PFSK-1 (cell line): Measurements from ENCODE around the gene WBP1L.
A peak's percentile ranks its signal among the peaks of the same experiment; 100 is the strongest.

ENCODE experiments used
- FOXP2 ChIP-seq: optimal IDR thresholded peaks from 2 replicates; pipeline ENCODE3; 2011; ENCODE audit warnings: borderline replicate concordance, control low read depth, inconsistent platforms; ENCODE audit not compliant: insufficient read depth; ENCODE audit errors: extremely low read length, extremely low read depth
- POLR2AphosphoS5 ChIP-seq: IDR thresholded peaks from 2 replicates; pipeline ENCODE4 v1.6.1; 2012; ENCODE audit warnings: low read depth, mild to moderate bottlenecking, control low read depth, low read length, moderate library complexity
- SIN3A ChIP-seq: IDR thresholded peaks from 2 replicates; pipeline ENCODE4 v1.6.1; 2012; ENCODE audit warnings: mild to moderate bottlenecking, low read length, moderate library complexity, borderline replicate concordance; ENCODE audit not compliant: insufficient read depth
- TAF1 ChIP-seq: IDR thresholded peaks from 2 replicates; pipeline ENCODE4 v1.6.1; 2012; ENCODE audit warnings: low read length, control low read depth, borderline replicate concordance; ENCODE audit not compliant: insufficient read depth
- TF ChIP-seq, protein P1 (sequence below), 2 experiments: IDR thresholded peaks; 2 replicates each; pipeline versions ENCODE4 v1.6.1 to v1.8.0; 2011 to 2012; ENCODE audit warnings: low read depth in 2 of 2, low read length in 2 of 2, control low read depth in 1 of 2, inconsistent platforms in 1 of 2, mild to moderate bottlenecking in 1 of 2, moderate library complexity in 1 of 2; ENCODE audit not compliant: insufficient read depth in 1 of 2

Gene WBP1L

GRCh38 chr10:102801496-102801895, 57.7 kb downstream of the WBP1L start:
- no peak for TF ChIP-seq FOXP2
- TF ChIP-seq POLR2AphosphoS5, result no peak
- TF ChIP-seq SIN3A, result no peak
- TF ChIP-seq, protein P1, sequence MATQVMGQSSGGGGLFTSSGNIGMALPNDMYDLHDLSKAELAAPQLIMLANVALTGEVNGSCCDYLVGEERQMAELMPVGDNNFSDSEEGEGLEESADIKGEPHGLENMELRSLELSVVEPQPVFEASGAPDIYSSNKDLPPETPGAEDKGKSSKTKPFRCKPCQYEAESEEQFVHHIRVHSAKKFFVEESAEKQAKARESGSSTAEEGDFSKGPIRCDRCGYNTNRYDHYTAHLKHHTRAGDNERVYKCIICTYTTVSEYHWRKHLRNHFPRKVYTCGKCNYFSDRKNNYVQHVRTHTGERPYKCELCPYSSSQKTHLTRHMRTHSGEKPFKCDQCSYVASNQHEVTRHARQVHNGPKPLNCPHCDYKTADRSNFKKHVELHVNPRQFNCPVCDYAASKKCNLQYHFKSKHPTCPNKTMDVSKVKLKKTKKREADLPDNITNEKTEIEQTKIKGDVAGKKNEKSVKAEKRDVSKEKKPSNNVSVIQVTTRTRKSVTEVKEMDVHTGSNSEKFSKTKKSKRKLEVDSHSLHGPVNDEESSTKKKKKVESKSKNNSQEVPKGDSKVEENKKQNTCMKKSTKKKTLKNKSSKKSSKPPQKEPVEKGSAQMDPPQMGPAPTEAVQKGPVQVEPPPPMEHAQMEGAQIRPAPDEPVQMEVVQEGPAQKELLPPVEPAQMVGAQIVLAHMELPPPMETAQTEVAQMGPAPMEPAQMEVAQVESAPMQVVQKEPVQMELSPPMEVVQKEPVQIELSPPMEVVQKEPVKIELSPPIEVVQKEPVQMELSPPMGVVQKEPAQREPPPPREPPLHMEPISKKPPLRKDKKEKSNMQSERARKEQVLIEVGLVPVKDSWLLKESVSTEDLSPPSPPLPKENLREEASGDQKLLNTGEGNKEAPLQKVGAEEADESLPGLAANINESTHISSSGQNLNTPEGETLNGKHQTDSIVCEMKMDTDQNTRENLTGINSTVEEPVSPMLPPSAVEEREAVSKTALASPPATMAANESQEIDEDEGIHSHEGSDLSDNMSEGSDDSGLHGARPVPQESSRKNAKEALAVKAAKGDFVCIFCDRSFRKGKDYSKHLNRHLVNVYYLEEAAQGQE (IDR thresholded peaks at IDR 0.05; ENCODE audit: insufficient read depth in 1 of 2, low read depth in 2 of 2, low read length in 2 of 2), result no peak
- TF ChIP-seq TAF1, result no peak

DNA sequence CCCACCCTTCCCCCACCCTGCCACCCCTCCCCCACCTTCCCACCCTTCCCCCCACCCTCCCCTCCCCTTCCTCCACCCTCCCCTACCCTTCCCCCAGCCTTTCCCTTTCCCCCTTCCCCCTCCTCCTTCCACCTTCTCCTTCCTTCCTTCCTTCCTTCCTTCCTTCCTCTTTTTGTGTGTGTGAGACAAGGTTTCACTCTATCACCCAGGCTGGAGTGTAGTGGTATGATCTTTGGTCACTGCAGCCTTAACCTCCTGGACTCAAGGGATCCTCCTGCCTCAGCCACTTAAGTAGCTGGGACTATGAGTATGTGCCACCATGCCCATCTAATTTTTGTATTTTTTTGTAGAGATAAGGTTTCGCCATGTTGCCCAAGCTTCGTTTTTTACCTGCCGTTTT, 58.2 kb downstream of the WBP1L start:
- no peak for TF ChIP-seq FOXP2
- TF ChIP-seq, protein P1 (IDR thresholded peaks at IDR 0.05; ENCODE audit: insufficient read depth in 1 of 2, low read depth in 2 of 2, low read length in 2 of 2), result 0 out of 4 replicates have a peak, but pooled peaks of 1 of the 2 experiments have one; percentile 15

- TF ChIP-seq POLR2AphosphoS5, result no peak
- TF ChIP-seq SIN3A, result peak; percentile 72; the same call in 1 of the 2 replicates
Observed at GRCh38 chr10:102802920-102803534, 59.3 kb downstream of the WBP1L start.

GRCh38 chr10:102804382-102805055, 60.8 kb downstream of the WBP1L start:
- TF ChIP-seq, protein P1 (IDR thresholded peaks at IDR 0.05; ENCODE audit: insufficient read depth in 1 of 2, low read depth in 2 of 2, low read length in 2 of 2), result no peak
- no peak for TF ChIP-seq SIN3A
- no peak for TF ChIP-seq TAF1
- TF ChIP-seq FOXP2, result no peak
- TF ChIP-seq POLR2AphosphoS5, result no peak

GRCh38 chr10:102808380-102808779, 64.6 kb downstream of the WBP1L start:
- no peak for TF ChIP-seq SIN3A
- no peak for TF ChIP-seq POLR2AphosphoS5
- no peak for TF ChIP-seq FOXP2
- TF ChIP-seq, protein P1 (IDR thresholded peaks at IDR 0.05; ENCODE audit: insufficient read depth in 1 of 2, low read depth in 2 of 2, low read length in 2 of 2), result no peak
- TF ChIP-seq TAF1, result no peak
